Gastroesophageal sphincter (tissue), 4 donors: Measurements from ENCODE around the gene TBRG4. TPM values are rescaled to one million over a fixed set of nuclear protein-coding genes. Genes with fewer than 3 reads are reported as not detected.
A peak's percentile ranks its signal among the peaks of the same experiment; 100 is the strongest.

Experiments used
- ATAC-seq: fragments of 150-250 bp; one replicate; pipeline ENCODE4 v1.9.1; 2016; ENCODE audit warnings: mild to moderate bottlenecking, moderate library complexity
- H3K27ac ChIP-seq, 4 donors: fragments of 200-600 bp; sonication (generic) in 3 of 4; 1 replicate in 3 of 4; 2 replicates in 1 of 4; pipeline ENCODE4 v1.5.1; 2016 to 2019
- H3K27me3 ChIP-seq: fragments of 200-600 bp; sonication (generic); one replicate; pipeline ENCODE4 v1.5.1; 2019
- H3K36me3 ChIP-seq, 2 donors: fragments of 200-600 bp; sonication (generic); one replicate each; pipeline ENCODE4 v1.5.1; 2019; ENCODE audit warnings: control low read depth in 1 of 2
- H3K4me1 ChIP-seq, 3 donors: fragments of 200-600 bp; sonication (generic); 1 replicate in 2 of 3; 2 replicates in 1 of 3; pipeline ENCODE4 v1.5.1; 2016 to 2019; ENCODE audit warnings: control low read depth in 2 of 3
- H3K4me3 ChIP-seq, 2 donors: fragments of 200-600 bp; sonication (generic); one replicate each; pipeline ENCODE4 v1.5.1; 2019; ENCODE audit warnings: mild to moderate bottlenecking in 1 of 2, moderate library complexity in 1 of 2
- H3K9me3 ChIP-seq, 3 donors: fragments of 200-600 bp; sonication (generic); one replicate each; pipeline ENCODE4 v1.5.1; 2017 to 2019; ENCODE audit warnings: control low read depth in 2 of 3
- CTCF ChIP-seq, 4 experiments: fragments of 200-600 bp in 2 of 4; fragments of 450-650 bp in 2 of 4; sonication (generic) in 1 of 4; IDR thresholded peaks; one replicate each; pipeline ENCODE4 v1.5.1; 2017 to 2019; ENCODE audit warnings: antibody characterized with exemption in 4 of 4, mild to moderate bottlenecking in 2 of 4, moderate library complexity in 2 of 4
- EP300 ChIP-seq: sonication (generic); formaldehyde crosslinking; IDR thresholded peaks from one replicate; pipeline ENCODE4 v1.6.1; 2017; ENCODE audit warnings: antibody characterized with exemption, mild to moderate bottlenecking
- POLR2A ChIP-seq, 2 donors: fragments of 450-650 bp; IDR thresholded peaks; one replicate each; pipeline ENCODE4 v1.6.1; 2017; ENCODE audit warnings: antibody characterized with exemption in 2 of 2, mild to moderate bottlenecking in 2 of 2, moderate library complexity in 1 of 2
- POLR2AphosphoS5 ChIP-seq: sonication (generic); formaldehyde crosslinking; IDR thresholded peaks from one replicate; pipeline ENCODE4 v1.6.1; 2017; ENCODE audit warnings: antibody characterized with exemption
- WGBS, 2 donors: methylation state at CpG; one replicate each; pipeline ENCODE4 v1.1.5; 2018; ENCODE audit warnings: low coverage in 1 of 2; 5-methylcytosine and 5-hydroxymethylcytosine counted together
- total RNA-seq, 4 donors: library from RNA; depleted of rRNA; stranded (reverse); fragments of >200 nt; gene quantifications; one replicate each; pipeline ENCODE4 v1.1.0, GENCODE V29; 2016

TBRG4 gene
- total RNA-seq, 4 donors from 2014 or later: 38.7 to 66.6 (median 54.7) TPM

DNA sequence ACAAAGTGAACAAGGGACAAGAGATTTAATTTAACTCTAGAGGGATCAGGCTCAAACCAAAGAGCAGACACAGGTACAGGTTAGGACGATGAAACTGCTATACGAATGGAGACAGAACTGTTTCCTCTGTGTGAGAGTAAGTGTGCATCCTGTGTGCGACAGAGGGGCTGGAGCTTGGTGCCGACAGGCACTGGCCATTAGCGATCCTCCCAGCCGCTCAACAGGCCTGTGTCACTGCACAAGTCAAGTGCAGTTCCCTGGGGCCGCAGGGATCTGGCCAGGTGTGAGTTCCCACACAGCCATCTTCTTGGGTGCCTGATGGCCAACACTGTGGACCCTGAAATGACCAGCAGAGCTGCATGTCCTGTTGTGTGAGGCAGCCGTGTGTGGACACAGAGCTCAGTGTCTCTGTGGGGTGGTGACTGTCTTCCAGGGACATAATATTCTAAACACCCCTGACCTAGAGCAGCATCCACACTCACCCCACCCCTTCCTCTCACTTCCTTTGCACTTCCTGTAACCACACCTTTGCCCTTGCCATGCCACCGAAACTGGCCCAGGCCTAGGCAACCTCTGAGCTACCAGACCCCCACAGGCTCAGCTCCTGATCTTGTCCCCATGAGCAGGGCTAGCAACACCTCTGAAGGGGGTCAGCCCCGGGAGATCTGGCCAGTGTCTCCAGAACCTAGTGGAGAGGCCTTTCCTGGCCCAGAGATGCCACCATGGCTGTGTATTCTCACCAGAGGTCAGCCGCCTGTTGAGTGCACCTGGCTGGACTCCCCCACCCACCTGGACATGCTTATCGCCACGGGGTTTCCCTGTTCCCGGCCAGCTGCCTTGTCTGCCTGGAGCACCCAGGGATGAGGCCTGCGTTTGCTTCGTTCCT, 11.7 kb upstream of the TBRG4 start:
- H3K4me1 ChIP-seq: no peaks in the 10 kb centered on the region
- 78% methylated on average over 12 of the region's 16 CpGs; no CpG with 5 or more reads in 1 of the 2 donors for WGBS, 2 donors
- no peak overlapping the region for H3K4me3 ChIP-seq
- H3K27ac ChIP-seq: no peak overlapping the region
- no peaks in the 10 kb centered on the region for H3K36me3 ChIP-seq
- peak; percentile 20 for ATAC-seq
- H3K9me3 ChIP-seq: no peaks in the 10 kb centered on the region
- no peaks in the 10 kb centered on the region for H3K27me3 ChIP-seq
- no peak for TF ChIP-seq CTCF (IDR thresholded peaks at IDR 0.05)
- TF ChIP-seq EP300: no peak
- no peak for TF ChIP-seq POLR2A (IDR thresholded peaks at IDR 0.05)
- TF ChIP-seq POLR2AphosphoS5: no peak

DNA sequence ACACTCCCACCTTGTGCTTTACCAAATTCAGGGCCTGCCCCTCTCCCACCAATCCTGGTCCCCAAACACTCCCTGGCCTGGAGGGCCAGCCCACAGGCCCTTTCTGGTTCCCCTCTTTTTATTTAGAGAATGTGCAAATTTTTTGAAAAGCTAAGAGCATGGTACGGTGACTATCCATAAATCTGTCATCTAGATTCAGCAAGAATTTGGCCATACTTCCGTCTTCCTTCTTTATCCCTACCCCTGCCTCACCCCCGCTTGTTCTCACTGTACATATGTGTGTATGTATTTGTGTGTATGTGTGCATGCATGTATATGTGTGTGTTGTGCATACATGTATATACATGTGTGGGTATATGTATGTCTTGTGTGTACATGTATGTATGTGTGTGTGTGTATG, 8.1 kb upstream of the TBRG4 start:
- no peak overlapping the region for H3K27ac ChIP-seq
- H3K27me3 ChIP-seq: peaks cover 8% of the 10 kb centered on the region
- no peak for TF ChIP-seq POLR2A (IDR thresholded peaks at IDR 0.05)
- no peak for TF ChIP-seq EP300
- no peak for TF ChIP-seq CTCF (IDR thresholded peaks at IDR 0.05)
- no peaks in the 10 kb centered on the region for H3K4me1 ChIP-seq
- H3K9me3 ChIP-seq: no peaks in the 10 kb centered on the region
- H3K4me3 ChIP-seq: no peak overlapping the region
- H3K36me3 ChIP-seq: no peaks in the 10 kb centered on the region
- WGBS, 2 donors: 90 to 100% methylated on average over 3 of the region's 3 CpGs
- no peak for ATAC-seq

GRCh38 chr7:45118889-45119331, 7.4 kb upstream of the TBRG4 start:
- no peak overlapping the region for H3K27ac ChIP-seq
- no peaks in the 10 kb centered on the region for H3K4me1 ChIP-seq
- no peaks in the 10 kb centered on the region for H3K36me3 ChIP-seq
- H3K9me3 ChIP-seq: no peaks in the 10 kb centered on the region
- 33% methylated on average over 1 of the region's 3 CpGs; no CpG with 5 or more reads in 1 of the 2 donors for WGBS, 2 donors
- H3K4me3 ChIP-seq: no peak overlapping the region
- TF ChIP-seq POLR2AphosphoS5 (no peak), EP300 (no peak)
- ATAC-seq: no peak
- peaks cover 8% of the 10 kb centered on the region for H3K27me3 ChIP-seq

DNA sequence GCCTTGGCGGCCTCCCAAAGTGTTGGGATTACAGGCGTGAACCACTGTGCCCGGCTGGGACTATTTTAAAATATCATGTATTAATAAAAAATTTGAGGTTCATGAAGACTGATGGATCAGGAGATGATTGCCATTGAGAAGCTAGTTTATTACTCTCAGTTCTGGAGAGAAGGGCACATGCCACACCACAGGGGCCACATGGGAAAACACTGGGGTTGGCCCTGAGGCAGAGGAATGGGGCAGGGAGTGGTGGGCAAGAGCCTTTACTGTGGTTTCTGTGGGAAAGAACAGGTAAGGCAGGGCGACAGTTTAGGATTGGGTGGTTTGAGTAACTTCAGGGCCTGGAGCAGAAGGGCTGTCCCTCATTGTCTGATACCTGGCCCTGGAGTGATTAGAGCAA, 6.8 kb upstream of the TBRG4 start:
- Histone ChIP-seq H3K36me3 (no peaks in the 10 kb centered on the region), H3K4me1 (no peaks in the 10 kb centered on the region), H3K27me3 (peaks cover 8% of the 10 kb centered on the region), H3K27ac (no peak overlapping the region), H3K9me3 (no peaks in the 10 kb centered on the region), H3K4me3 (no peak overlapping the region)
- no peak for ATAC-seq
- TF ChIP-seq EP300 (no peak), POLR2AphosphoS5 (no peak), CTCF (IDR thresholded peaks at IDR 0.05) (no peak), POLR2A (IDR thresholded peaks at IDR 0.05) (no peak)
- 75% methylated on average over 2 of the region's 4 CpGs; no CpG with 5 or more reads in 1 of the 2 donors for WGBS, 2 donors

GRCh38 chr7:45117582-45117981, 6.1 kb upstream of the TBRG4 start:
- Histone ChIP-seq H3K4me1 (peaks cover 0 to 2% (median 0%) of the 10 kb centered on the region in 3 donors), H3K36me3 (no peaks in the 10 kb centered on the region), H3K27me3 (peaks cover 8% of the 10 kb centered on the region), H3K9me3 (no peaks in the 10 kb centered on the region), H3K4me3 (no peak overlapping the region), H3K27ac (no peak overlapping the region)
- 17% methylated on average over 1 of the region's 4 CpGs; no CpG with 5 or more reads in 1 of the 2 donors for WGBS, 2 donors
- no peak for ATAC-seq
- TF ChIP-seq EP300 (no peak), POLR2AphosphoS5 (no peak), POLR2A (IDR thresholded peaks at IDR 0.05) (no peak), CTCF (IDR thresholded peaks at IDR 0.05) (no peak)
